BJ (cell line): Measurements from ENCODE around the gene ITFG2. TPM values are rescaled to one million over a fixed set of nuclear protein-coding genes. Genes with fewer than 3 reads are reported as not detected.

ENCODE experiments used
- CTCF ChIA-PET: fragments of 350-600 bp; formaldehyde crosslinking; extraction: SDS; loops from one replicate; lab custom pipeline; 2021; ENCODE audit warnings: antibody characterized with exemption, inconsistent platforms; lab: Yijun Ruan, JAX
- POLR2A ChIA-PET: fragments of 300-600 bp; sonication (Branson Sonifier 250); formaldehyde crosslinking; extraction: SDS; loops from one replicate; lab custom pipeline; 2021; ENCODE audit warnings: antibody characterized with exemption; lab: Charles Lee
- DNase-seq: peaks from one replicate; pipeline ENCODE4 v3.0.0-alpha.2; 2011; ENCODE audit warnings: low read depth
- H3K27me3 ChIP-seq: 2 replicates; pipeline ENCODE4 v1.6.0; 2011; ENCODE audit warnings: low read length; ENCODE audit not compliant: control insufficient read depth, insufficient read depth
- H3K36me3 ChIP-seq: 2 replicates; pipeline ENCODE4 v1.5.1; 2011; ENCODE audit warnings: low read length; ENCODE audit not compliant: control insufficient read depth, insufficient read depth
- H3K4me3 ChIP-seq: 2 replicates; pipeline ENCODE4 v1.5.1; 2011; ENCODE audit warnings: low read depth, mild to moderate bottlenecking, control low read depth, low read length
- CTCF ChIP-seq: IDR thresholded peaks from 2 replicates; pipeline ENCODE4 v1.5.1; 2011; ENCODE audit warnings: low read depth, mild to moderate bottlenecking, control low read depth, inconsistent platforms, low read length, moderate library complexity; ENCODE audit not compliant: insufficient read depth
- polyA plus RNA-seq: library from polyadenylated mRNA; depleted of rRNA; stranded (reverse); fragments of >200 nt; gene quantifications from 2 replicates; pipeline ENCODE4 v1.2.3, GENCODE V29; 2011

Gene ITFG2
- polyA plus RNA-seq, 1 experiment = 27.6 TPM

GRCh38 chr12:2791089-2791488, 21.4 kb upstream of the ITFG2 start:
- no peak overlapping the region for H3K4me3 ChIP-seq
- POLR2A ChIA-PET = no interaction called here
- TF ChIP-seq CTCF = no peak
- no peaks in the 10 kb centered on the region for H3K36me3 ChIP-seq
- CTCF ChIA-PET = interaction anchor here (0.6 kb wide), 1 partner anchor 10 kb away, joined by 3 read pairs; no protein-coding TSS in a partner anchor
- no peak for DNase-seq
- H3K27me3 ChIP-seq = peaks cover 2% of the 10 kb centered on the region

GRCh38 chr12:2792671-2793500, 19.6 kb upstream of the ITFG2 start:
- DNase-seq = no peak
- CTCF ChIA-PET = interaction anchor here (1.0 to 1.9 kb wide), 2 partner anchors 8 to 9 kb away, joined by 3 to 11 read pairs; no protein-coding TSS in a partner anchor
- no peak overlapping the region for H3K4me3 ChIP-seq
- peaks cover 2% of the 10 kb centered on the region for H3K27me3 ChIP-seq
- POLR2A ChIA-PET = no interaction called here
- no peak for TF ChIP-seq CTCF
- peaks cover 4% of the 10 kb centered on the region for H3K36me3 ChIP-seq

- no peak overlapping the region for H3K4me3 ChIP-seq
- DNase-seq = no peak
- ChIA-PET CTCF (interaction anchor here (1.9 kb wide), 1 partner anchor 9 kb away, joined by 11 read pairs; no protein-coding TSS in a partner anchor), POLR2A (no interaction called here)
- no peak for TF ChIP-seq CTCF
- H3K27me3 ChIP-seq = no peaks in the 10 kb centered on the region; the same call in 1 of the 2 replicates
- H3K36me3 ChIP-seq = peaks cover 5% of the 10 kb centered on the region
Observed at GRCh38 chr12:2793561-2793960, 18.9 kb upstream of the ITFG2 start.

GRCh38 chr12:2794191-2794735, 18.2 kb upstream of the ITFG2 start:
- H3K4me3 ChIP-seq = peak overlapping the region; percentile 65
- H3K36me3 ChIP-seq = peaks cover 7% of the 10 kb centered on the region
- POLR2A ChIA-PET = no interaction called here
- H3K27me3 ChIP-seq = no peaks in the 10 kb centered on the region; the same call in 1 of the 2 replicates
- CTCF ChIA-PET = interaction anchor here (1.9 kb wide), 1 partner anchor 10 kb away, joined by 11 read pairs; no protein-coding TSS in a partner anchor
- TF ChIP-seq CTCF = no peak
- no peak for DNase-seq

GRCh38 chr12:2794736-2795289, 17.7 kb upstream of the ITFG2 start, which contains the start of gene FKBP4:
Gene FKBP4 (plus strand): TSS chr12:2794970. CDS start chr12:2795140, 170 bp downstream.
- Histone ChIP-seq H3K4me3 (peak within 1 kb of the TSS; percentile 65), H3K36me3 (peaks cover 9% of the 10 kb centered on the region), H3K27me3 (no peaks in the 10 kb centered on the region)
- no peak for DNase-seq
- TF ChIP-seq CTCF = no peak
- ChIA-PET POLR2A (no interaction called here), CTCF (no interaction called here)
